Activated T-cell treated with anti-CD3 and anti-CD28 coated beads, Interleukin-2, amount 50 U/mL, for 24 hours (primary cell): ENCODE results near the gene CUTA.
"Not testable (repeated sequence)": the region's sequence is repeated elsewhere in the genome, so short reads cannot be mapped to it uniquely, and the experiment has no call there.

Source experiments
- DNase-seq: peaks from one replicate; pipeline ENCODE4 v3.0.0-alpha.2; 2020
- H3K27ac Mint-ChIP-seq: 2 replicates; pipeline ENCODE4 v1.8.0; 2020; ENCODE audit warnings: mild to moderate bottlenecking, mixed read lengths
- H3K27me3 Mint-ChIP-seq: 2 replicates; pipeline ENCODE4 v1.8.0; 2020; ENCODE audit warnings: mixed read lengths
- H3K36me3 Mint-ChIP-seq: 2 replicates; pipeline ENCODE4 v1.8.0; 2020; ENCODE audit warnings: low read depth, mixed read lengths
- H3K4me1 Mint-ChIP-seq: 2 replicates; pipeline ENCODE4 v1.8.0; 2020; ENCODE audit warnings: low read depth, mixed read lengths
- H3K4me3 Mint-ChIP-seq: 2 replicates; pipeline ENCODE4 v1.8.0; 2020; ENCODE audit warnings: mild to moderate bottlenecking, moderate library complexity, mixed read lengths
- H3K9me3 Mint-ChIP-seq: 2 replicates; pipeline ENCODE4 v1.8.0; 2020; ENCODE audit warnings: mixed read lengths

CUTA gene

DNA sequence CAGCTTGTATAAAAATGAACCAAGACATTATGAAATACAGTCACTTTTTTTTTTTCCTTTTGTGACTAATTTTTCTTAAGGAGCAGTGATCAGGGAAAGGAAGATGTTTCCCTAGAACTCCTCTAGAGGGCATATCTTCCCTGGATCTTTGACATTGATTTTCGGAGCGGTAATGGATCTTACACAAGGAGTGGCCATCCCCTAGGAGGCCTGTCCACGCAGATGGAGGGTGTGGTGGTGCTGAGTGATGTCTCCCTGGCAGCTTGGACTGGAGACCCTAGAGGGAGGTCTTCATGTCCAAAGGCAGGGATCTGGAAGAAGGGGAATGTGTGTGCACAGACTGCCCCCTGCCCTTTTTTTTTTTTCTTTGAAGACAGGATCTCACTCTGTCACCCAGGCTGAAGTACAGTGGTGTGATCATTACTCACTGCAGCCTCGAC, 33.3 kb downstream of the CUTA start:
- H3K27ac Mint-ChIP-seq = no peak overlapping the region

DNA sequence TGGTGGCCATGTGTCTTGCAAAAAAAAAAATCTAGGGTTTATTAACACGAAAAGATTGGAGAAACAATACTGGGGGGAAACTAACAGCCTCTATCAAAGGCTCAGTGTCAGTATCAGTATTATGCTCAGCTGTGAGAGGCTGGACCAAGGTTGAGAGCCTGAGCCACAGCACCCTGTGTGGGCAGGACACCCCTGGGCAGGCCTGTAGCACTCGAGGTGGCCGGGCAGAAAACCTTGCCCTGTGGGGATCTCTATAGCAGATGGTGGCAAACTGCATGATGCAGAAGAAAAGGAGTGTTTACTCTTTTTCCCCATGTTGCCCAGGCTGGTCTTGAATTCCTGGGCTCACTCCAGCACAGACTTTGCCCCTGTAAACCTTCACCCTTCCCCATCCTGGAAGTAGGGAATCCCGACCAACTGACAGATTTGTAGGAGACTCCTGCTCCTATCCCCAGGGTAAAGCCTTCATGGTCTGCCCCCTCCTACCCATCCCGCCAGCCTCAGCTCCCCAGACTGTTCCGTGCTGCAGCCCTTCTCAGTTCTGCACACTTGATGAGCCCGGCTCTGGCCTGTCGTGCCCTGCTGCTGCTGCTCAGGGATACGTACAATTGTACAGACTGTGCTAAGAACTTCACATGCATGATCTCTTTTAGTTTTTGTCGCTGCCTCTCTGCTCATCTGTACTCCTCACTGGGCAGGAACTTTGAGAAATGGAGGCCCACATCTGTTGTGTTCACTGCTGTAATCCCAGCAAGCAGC, 34.3 kb downstream of the CUTA start:
- H3K4me1 Mint-ChIP-seq = no peaks in the 10 kb centered on the region
- H3K4me3 Mint-ChIP-seq = no peak overlapping the region
- H3K27ac Mint-ChIP-seq = no peak overlapping the region
- DNase-seq = no peak
- H3K27me3 Mint-ChIP-seq = no peaks in the 10 kb centered on the region
- no peaks in the 10 kb centered on the region for H3K36me3 Mint-ChIP-seq
- H3K9me3 Mint-ChIP-seq = no peaks in the 10 kb centered on the region

More for the DNA sequence above, 33.3 kb downstream of the CUTA start:
- H3K27me3 Mint-ChIP-seq = no peaks in the 10 kb centered on the region
- no peaks in the 10 kb centered on the region for H3K36me3 Mint-ChIP-seq
- H3K4me1 Mint-ChIP-seq = no peaks in the 10 kb centered on the region
- no peaks in the 10 kb centered on the region for H3K9me3 Mint-ChIP-seq
- no peak for DNase-seq
- no peak overlapping the region for H3K4me3 Mint-ChIP-seq

GRCh38 chr6:33380272-33380981, 37.5 kb downstream of the CUTA start:
- no peak for DNase-seq

GRCh38 chr6:33379184-33379583, 38.7 kb downstream of the CUTA start:
- not testable (repeated sequence) for H3K27me3 Mint-ChIP-seq, DNase-seq, H3K4me1 Mint-ChIP-seq, H3K27ac Mint-ChIP-seq, H3K4me3 Mint-ChIP-seq, H3K36me3 Mint-ChIP-seq, H3K9me3 Mint-ChIP-seq

More at GRCh38 chr6:33380272-33380981, 37.5 kb downstream of the CUTA start:
- Mint-ChIP-seq H3K4me1 (peaks cover under 1% of the 10 kb centered on the region), H3K9me3 (no peaks in the 10 kb centered on the region), H3K4me3 (no peak overlapping the region), H3K27ac (no peak overlapping the region), H3K27me3 (no peaks in the 10 kb centered on the region), H3K36me3 (no peaks in the 10 kb centered on the region)

DNA sequence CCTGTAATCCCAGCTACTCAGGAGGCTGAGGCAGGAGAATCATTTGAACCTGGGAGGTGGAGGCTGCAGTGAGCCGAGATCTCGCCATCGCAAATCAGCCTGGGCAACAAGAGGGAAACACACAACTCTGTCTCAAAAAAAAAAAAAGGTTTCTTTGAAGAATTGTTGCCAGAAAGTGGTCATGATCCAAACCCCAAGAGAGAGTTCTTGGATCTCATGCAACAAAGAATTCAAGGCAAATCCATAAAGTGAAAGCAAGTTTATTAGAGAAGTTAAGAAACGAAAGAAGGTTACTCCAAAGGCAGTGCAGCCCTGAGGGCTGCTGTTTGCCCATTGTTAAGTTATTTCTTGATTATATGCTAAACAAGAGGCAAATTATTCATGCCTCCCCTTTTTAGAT, 40.7 kb downstream of the CUTA start:
- no peak overlapping the region for H3K4me3 Mint-ChIP-seq
- H3K4me1 Mint-ChIP-seq = peaks cover 10% of the 10 kb centered on the region
- H3K27me3 Mint-ChIP-seq = no peaks in the 10 kb centered on the region
- H3K36me3 Mint-ChIP-seq = no peaks in the 10 kb centered on the region
- H3K9me3 Mint-ChIP-seq = no peaks in the 10 kb centered on the region
- no peak for DNase-seq
- no peak overlapping the region for H3K27ac Mint-ChIP-seq

GRCh38 chr6:33375143-33375671, 42.7 kb downstream of the CUTA start:
- Mint-ChIP-seq H3K27ac (no peak overlapping the region), H3K9me3 (no peaks in the 10 kb centered on the region), H3K27me3 (no peaks in the 10 kb centered on the region), H3K4me1 (peaks cover 10% of the 10 kb centered on the region), H3K4me3 (no peak overlapping the region), H3K36me3 (no peaks in the 10 kb centered on the region)
- DNase-seq = no peak

DNA sequence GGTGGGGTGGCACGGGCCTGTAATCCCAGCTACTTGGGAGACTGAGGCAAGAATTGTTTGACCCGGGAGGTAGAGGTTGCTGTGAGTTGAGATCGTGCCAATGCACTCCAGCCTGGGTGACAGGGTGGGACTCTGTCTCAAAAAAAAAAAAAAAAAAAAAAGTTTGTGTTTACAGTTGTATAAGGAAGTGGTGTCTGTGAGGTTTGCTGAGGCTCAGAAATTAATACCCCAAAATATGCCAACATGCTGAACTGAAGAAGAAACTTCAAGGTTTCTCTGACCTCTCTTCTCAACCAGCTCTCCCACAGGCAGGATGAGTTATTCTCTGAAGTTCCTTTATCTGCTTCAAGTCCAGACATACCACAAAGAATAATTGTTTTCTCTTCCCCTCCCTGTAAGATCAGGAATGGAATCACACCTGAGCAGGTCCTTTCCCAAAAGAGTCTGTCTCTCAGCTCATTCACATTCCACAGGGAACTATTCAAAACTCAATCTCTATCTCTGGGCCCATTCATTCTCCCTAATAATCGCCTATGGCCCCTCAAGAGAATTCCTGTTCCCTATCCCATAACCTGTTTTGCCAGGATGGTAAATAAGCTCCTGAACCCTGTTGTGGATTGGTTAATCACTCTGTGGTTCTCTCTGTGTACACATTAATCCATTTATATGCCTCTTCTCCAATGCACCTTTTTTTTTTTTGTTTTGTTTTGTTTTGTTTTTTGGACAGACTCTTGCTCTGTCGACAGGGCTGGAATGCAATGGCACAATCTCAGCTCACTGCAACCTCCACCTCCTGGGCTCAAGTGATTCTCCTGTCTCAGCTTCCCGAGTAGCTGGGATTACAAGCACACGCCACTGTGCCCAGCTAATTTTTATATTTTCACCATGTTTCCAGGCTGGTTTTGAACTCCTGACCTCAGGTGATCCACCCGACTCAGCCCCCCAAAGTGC, 43.7 kb downstream of the CUTA start:
- no peaks in the 10 kb centered on the region for H3K36me3 Mint-ChIP-seq
- no peak for DNase-seq
- H3K4me1 Mint-ChIP-seq = peaks cover 10% of the 10 kb centered on the region
- H3K27me3 Mint-ChIP-seq = no peaks in the 10 kb centered on the region
- H3K27ac Mint-ChIP-seq = no peak overlapping the region
- no peak overlapping the region for H3K4me3 Mint-ChIP-seq
- no peaks in the 10 kb centered on the region for H3K9me3 Mint-ChIP-seq

- Mint-ChIP-seq H3K4me3 (no peak overlapping the region), H3K36me3 (no peaks in the 10 kb centered on the region), H3K27me3 (no peaks in the 10 kb centered on the region), H3K4me1 (peaks cover 10% of the 10 kb centered on the region), H3K27ac (no peak overlapping the region), H3K9me3 (no peaks in the 10 kb centered on the region)
- no peak for DNase-seq
These were observed 45.3 kb downstream of the CUTA start for GRCh38 chr6:33372526-33373123.

DNA sequence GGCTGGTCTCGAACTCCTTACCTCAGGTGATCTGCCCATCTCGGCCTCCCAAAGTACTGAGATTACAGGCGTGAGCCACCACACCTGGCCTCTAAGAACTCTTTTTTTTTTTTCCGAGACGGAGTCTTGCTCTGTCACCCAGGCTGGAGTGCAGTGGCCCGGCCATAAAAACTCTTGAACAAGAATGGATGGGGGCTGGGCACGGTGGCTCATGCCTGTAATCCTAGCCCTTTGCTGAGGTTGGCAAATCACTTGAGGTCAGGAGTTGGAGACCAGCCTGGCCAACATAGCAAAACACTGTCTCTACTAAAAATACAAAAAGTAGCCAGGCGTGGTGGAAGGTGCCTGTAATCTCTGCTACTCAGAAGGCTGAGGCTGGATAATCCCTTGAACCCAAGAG, 46.0 kb downstream of the CUTA start:
- not testable (repeated sequence) for H3K36me3 Mint-ChIP-seq, H3K9me3 Mint-ChIP-seq, DNase-seq, H3K27me3 Mint-ChIP-seq, H3K27ac Mint-ChIP-seq, H3K4me3 Mint-ChIP-seq, H3K4me1 Mint-ChIP-seq

- H3K4me1 Mint-ChIP-seq, H3K9me3 Mint-ChIP-seq, H3K27me3 Mint-ChIP-seq, H3K27ac Mint-ChIP-seq, H3K36me3 Mint-ChIP-seq, DNase-seq, H3K4me3 Mint-ChIP-seq: not testable (repeated sequence)
These were observed 50.2 kb downstream of the CUTA start for GRCh38 chr6:33367715-33368025.

DNA sequence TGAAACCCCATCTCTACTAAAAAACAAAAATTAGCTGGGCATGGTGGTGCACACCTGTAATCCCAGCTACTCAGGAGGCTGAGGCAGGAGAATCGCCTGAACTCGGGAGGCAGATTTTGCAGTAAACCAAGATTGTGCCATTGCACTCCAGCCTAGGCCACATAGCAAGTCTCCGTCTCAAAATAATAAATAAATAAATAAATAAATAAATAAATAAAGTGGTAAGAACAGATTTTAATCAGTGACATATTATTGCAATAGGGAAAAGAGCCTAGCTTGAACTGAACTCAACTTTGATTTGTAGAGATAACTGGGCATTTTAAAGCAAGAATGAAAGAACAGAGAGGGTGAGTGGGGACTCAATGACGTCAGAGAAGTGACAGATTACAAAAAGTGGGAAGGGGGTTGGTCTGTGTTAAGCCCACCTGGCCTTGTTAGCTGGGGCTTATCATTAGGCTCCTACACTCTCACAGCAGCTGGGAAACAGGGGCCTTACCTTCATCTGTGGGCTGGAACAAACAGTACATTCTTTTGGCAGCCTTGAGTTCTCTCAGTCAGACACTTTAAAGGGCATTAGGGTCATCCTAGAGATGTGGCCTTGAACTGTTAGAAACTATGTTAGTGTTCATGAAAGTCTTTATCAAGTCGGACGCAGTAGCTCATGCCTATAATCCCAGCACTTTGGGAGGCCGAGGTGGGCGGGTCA, 50.7 kb downstream of the CUTA start:
- Mint-ChIP-seq H3K27ac (no peak overlapping the region), H3K9me3 (no peaks in the 10 kb centered on the region)
- DNase-seq = no peak

More for the DNA sequence above, 50.7 kb downstream of the CUTA start:
- no peaks in the 10 kb centered on the region for H3K4me1 Mint-ChIP-seq
- H3K36me3 Mint-ChIP-seq = no peaks in the 10 kb centered on the region
- no peak overlapping the region for H3K4me3 Mint-ChIP-seq
- H3K27me3 Mint-ChIP-seq = no peaks in the 10 kb centered on the region
